Stimulated activated CD8-positive, alpha-beta memory T cell treated with anti-CD3 and anti-CD28 coated beads, Interleukin-7, amount 100 ng/mL, for 48 hours (primary cell): ENCODE data around the gene SLC39A2.

Experiments
- DNase-seq, 2 donors: peaks; one replicate each; pipeline ENCODE4 v3.0.0-alpha.2; 2020; ENCODE audit warnings: low read depth in 1 of 2; ENCODE audit errors: extremely low read depth in 1 of 2

The SLC39A2 gene

DNA sequence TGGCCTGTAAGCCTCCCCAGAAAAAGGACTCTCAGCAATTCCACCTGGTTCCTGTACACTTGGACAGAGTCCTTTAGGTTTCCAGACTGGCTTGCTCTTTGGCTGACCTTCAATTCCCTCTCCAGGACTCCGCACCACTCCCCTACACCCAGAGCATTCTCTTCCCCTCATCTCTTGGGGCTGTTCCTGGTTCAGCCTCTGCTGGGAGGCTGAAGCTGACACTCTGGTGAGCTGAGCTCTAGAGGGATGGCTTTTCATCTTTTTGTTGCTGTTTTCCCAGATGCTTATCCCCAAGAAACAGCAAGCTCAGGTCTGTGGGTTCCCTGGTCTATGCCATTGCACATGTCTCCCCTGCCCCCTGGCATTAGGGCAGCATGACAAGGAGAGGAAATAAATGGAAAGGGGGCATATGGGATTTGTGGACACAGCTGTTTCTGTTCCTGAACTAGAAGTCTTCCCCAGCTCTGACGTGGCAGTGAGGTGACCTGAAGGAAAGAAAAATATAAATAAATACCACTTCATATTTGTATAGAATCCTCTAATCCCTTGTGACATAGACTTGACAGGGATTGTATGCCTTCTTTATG, 44.4 kb downstream of the SLC39A2 start:
- DNase-seq, result no peak

DNA sequence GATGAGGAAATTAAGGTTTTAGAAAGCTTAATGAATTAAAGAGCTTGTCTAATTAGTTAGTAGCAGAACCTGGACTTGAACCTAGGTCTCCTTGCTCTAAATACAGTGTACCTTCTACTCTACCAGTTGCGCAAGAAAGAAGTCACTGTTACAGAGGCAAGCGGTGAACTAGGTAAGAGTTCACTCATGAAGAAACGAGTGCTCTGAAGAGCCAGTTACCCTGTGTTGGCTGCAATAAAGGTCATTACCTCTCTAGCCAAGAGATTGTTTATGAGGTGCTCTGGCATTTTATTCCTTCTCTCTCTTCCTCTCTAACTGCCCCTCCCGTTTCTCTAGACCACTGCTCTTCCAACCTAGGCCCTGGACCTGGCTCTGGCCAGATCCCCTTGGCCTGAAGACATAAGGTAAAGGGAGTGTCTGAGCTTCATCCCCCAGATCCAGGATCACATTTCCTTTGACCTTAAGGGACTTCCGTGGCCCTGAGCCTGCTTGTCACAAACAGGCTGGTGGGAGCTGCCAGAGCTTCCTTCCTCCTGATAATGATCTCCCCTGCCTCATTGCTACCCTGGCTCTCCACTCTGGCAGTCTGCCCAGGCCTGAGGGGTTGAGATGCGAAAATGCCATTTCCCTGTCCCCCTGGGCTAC, 45.0 kb downstream of the SLC39A2 start:
- no peak for DNase-seq

DNA sequence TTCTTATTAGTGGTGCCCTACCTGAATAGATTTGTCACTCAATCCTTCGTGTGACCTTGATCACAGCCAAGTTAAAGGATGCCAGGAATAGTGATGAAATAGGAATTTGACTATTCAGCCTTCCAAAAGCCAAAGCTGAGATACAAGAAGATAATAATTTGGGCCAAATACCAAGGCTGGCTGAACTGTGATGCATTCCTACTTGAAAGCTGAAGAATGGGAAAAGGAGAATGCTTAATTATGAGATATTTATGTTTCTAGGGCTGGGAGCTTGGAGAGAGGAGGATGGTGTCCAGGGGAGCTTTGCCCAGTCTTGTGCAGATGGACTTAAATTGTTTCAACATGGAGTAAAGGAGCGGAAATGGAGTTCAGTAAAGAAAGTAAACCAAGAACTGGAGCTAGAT, 48.3 kb downstream of the SLC39A2 start:
- DNase-seq, result no peak

DNA sequence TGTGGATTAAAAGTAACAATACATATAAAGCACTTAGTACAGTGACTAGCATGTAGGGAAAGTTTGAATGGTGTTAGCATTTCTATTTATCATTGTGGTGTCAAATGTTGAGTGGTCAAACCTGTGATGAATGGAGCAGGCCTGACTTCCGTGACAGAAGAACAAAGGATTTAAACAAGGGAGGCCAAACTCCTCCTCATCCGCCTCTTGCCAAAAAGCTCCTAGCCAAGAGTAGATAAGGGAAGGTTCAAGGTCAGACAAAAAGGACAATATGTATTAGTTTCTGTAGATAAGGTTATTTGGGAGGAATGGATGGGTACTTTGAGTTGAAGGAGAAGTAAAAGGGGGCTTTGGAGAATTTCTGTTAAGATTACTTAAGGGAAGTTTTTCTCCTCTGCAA, 49.5 kb downstream of the SLC39A2 start:
- no peak for DNase-seq

DNA sequence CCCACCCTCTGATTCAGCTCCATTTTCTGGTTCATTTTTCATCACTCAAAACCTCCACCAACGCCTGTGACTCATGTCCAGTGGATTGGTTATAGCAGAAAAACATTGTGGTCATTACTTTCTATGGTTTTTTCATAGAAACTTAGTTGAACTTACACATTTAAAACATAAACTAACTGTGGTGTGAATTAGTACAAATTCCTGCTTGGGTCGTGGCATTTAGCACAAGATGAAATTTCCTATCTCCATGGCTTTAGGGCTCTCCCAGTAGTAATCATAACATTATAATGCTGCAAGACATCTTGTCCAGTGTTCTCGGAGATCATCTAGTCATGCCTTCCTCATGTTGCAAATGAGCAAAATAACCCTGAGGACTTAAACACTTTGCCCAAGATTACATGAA, 50.2 kb downstream of the SLC39A2 start:
- DNase-seq, result no peak

DNA sequence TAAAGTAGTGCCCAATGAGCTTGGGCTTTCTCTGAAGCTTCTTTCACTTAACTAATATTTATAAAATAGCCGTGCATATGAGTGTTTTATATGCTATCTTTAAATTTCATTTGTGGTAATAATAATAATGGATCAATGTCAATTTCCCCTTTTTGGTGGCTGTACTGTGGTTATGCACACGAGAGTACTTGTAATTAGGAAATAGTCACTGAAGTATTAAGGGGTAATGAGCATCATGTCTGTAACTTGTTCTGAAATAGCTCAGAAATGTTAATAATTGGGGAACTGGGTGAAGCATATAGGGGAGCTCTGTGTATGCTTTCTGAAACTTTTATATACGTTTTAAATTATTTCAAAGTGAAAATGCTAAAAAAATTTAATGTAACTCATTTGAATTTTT, 51.5 kb downstream of the SLC39A2 start:
- DNase-seq, result no peak
